22Rv1 (cell line): Measurements from ENCODE around the gene KAZN.

Experiments
- H3K27ac ChIP-seq: fragments of 450-650 bp; 2 replicates; pipeline ENCODE4 v1.5.1; 2017
- CTCF ChIP-seq: fragments of 450-650 bp; IDR thresholded peaks from 2 replicates; pipeline ENCODE4 v1.5.1; 2017; ENCODE audit warnings: mild to moderate bottlenecking
- ZFX ChIP-seq: fragments of 450-650 bp; IDR thresholded peaks from 2 replicates; pipeline ENCODE4 v1.6.1; 2017; ENCODE audit warnings: antibody characterized with exemption, borderline replicate concordance

Gene KAZN

DNA sequence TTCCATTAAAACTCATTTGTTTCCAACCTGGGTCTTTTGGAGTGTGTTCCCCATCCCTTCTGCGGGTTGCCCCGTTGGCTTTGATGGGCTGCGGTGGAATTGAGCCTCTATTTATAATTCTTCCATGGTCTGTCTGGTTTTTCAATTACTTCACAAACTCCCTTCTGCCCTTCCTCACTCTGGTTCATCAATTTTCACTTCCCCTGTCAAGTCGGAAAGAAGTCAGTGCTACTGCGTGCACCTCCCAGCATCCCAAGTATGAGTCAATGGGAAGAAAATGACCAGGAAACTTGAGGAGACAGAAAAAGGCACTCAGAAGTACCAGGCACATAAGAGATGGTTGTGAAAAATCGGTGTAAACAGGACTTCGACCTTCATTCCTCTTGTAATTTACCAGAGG is 126.2 kb downstream of the KAZN start:
- TF ChIP-seq CTCF, result no peak
- TF ChIP-seq ZFX, result no peak
- H3K27ac ChIP-seq, result no peak overlapping the region

DNA sequence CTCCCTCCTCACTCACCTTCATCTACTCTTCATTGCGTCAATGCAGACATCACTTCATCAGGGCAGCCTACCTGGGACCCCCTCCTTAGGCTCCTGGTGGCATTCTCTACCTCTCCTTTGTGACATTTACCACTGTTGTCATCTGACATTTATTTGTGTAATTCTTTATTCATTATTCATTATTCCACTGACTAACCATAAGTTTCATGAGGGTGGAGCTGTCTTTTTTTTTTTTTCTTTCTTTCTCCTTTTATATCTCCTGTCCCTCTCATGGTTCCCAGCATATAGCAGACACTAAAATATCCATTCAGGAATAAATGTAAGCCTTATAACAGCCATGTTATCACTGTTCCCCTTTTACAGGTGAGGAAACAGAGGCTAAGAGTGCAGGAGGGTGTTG is 126.8 kb downstream of the KAZN start:
- no peak overlapping the region for H3K27ac ChIP-seq
- TF ChIP-seq ZFX, result no peak
- TF ChIP-seq CTCF, result no peak

GRCh38 chr1:14725695-14726094 is 127.2 kb downstream of the KAZN start:
- H3K27ac ChIP-seq, result no peak overlapping the region
- no peak for TF ChIP-seq CTCF
- no peak for TF ChIP-seq ZFX

- H3K27ac ChIP-seq, result no peak overlapping the region
- no peak for TF ChIP-seq ZFX
- no peak for TF ChIP-seq CTCF
Measured at GRCh38 chr1:14726606-14727005, 128.1 kb downstream of the KAZN start.

DNA sequence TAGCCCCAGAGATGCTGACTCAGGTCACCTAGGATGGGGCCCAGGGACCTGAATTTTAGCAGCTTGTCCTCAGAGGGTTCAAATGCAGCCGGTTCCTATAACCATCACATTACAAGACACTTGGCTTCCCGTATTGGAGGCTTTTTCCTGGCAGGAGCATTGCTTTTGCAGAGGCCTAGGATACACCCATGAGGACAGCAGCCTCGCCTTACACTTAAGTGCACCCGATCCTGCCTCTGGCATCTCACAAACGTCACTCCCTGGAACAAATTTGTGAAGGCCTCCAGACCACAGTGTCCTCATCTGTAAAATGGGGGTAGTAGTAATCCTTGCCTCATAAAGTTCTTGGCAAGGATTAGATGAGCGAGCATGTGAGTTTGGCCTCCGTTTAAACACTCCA is 130.0 kb downstream of the KAZN start:
- H3K27ac ChIP-seq, result no peak overlapping the region
- TF ChIP-seq CTCF (no peak), ZFX (no peak)

GRCh38 chr1:14732728-14733047 is 134.2 kb downstream of the KAZN start:
- TF ChIP-seq ZFX (no peak), CTCF (no peak)
- H3K27ac ChIP-seq, result no peak overlapping the region

DNA sequence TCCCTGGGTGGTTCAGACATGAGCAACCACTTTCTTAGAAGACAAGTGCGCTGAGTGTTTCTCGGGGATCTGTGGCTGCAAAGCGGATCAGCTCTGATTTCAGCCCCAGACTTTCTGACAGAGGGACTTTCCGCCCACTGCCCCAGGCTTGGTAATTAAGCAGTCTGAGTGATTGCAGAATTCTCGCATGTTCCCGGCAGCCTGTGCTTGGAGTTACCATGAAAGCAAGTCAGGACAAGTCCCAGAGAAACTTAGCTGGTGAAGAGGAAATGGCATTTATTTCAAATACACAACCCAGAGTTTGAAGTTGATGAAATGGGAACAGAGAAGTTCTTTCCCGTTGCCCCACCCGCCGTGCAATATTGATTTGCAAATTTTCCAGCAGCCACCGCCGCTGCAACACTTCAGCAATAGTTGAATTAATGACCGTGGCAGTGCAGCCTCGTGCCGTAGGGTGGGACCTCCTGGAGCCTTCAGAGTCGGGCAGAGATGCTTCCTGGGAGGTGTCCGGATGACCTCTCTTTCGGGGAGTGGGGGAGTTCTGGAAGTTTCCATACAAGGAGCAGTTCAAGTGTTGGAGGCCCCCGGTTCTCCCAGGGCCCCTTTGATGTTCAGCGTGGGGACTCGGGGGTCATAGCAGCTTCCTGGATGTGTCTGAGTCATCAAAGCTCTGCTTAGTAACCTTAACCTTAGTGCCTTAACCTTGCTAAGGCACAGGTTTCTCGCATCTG is 134.7 kb downstream of the KAZN start:
- no peak for TF ChIP-seq ZFX
- no peak for TF ChIP-seq CTCF
- H3K27ac ChIP-seq, result no peak overlapping the region
